Body of pancreas (tissue), 4 donors: ENCODE results near the gene NEDD4L. TPM values are rescaled to one million over a fixed set of nuclear protein-coding genes. Genes with fewer than 3 reads are reported as not detected.
A peak's percentile ranks its signal among the peaks of the same experiment; 100 is the strongest.
"Not testable (repeated sequence)": the region's sequence is repeated elsewhere in the genome, so short reads cannot be mapped to it uniquely, and the experiment has no call there.

Experiments
- ATAC-seq: fragments of 150-250 bp; one replicate; pipeline ENCODE4 v1.9.1; 2016
- DNase-seq, 4 donors: peaks; one replicate each; pipeline ENCODE4 v3.0.0-alpha.2; 2019
- H3K27ac ChIP-seq, 4 donors: fragments of 200-600 bp; sonication (generic); 1 replicate in 3 of 4; 2 replicates in 1 of 4; pipeline versions ENCODE4 v1.5.1 to v1.6.1; 2016 to 2019; ENCODE audit warnings: mild to moderate bottlenecking in 1 of 4, mixed read lengths in 1 of 4, moderate library complexity in 1 of 4
- H3K27me3 ChIP-seq, 2 donors: fragments of 200-600 bp; sonication (generic); one replicate each; pipeline ENCODE4 v1.6.0; 2016; ENCODE audit warnings: mild to moderate bottlenecking in 1 of 2
- H3K36me3 ChIP-seq, 2 donors: fragments of 200-600 bp; sonication (generic); replicated peaks in 1 of 2; 2 replicates each; pipeline ENCODE4 v1.5.1; 2016; ENCODE audit warnings: low read depth in 2 of 2; ENCODE audit not compliant: insufficient read depth in 1 of 2
- H3K4me1 ChIP-seq: fragments of 200-600 bp; sonication (generic); one replicate; pipeline ENCODE4 v1.6.0; 2016
- H3K4me3 ChIP-seq, 2 donors: fragments of 200-600 bp; sonication (generic); 1 replicate in 1 of 2; 2 replicates in 1 of 2; pipeline ENCODE4 v1.5.1; 2016 to 2019
- H3K9me3 ChIP-seq, 3 donors: fragments of 200-600 bp; sonication (generic); 1 replicate in 2 of 3; 2 replicates in 1 of 3; pipeline ENCODE4 v1.5.1; 2016
- CTCF ChIP-seq, 7 experiments: fragments of 450-650 bp in 4 of 7; fragments of 200-600 bp in 3 of 7; sonication (generic) in 3 of 7; IDR thresholded peaks; one replicate each; pipeline ENCODE4 v1.5.1; 2016 to 2019; ENCODE audit warnings: antibody characterized with exemption in 7 of 7
- POLR2A ChIP-seq, 3 donors: fragments of 450-650 bp; IDR thresholded peaks; one replicate each; pipeline ENCODE4 v1.6.1; 2016; ENCODE audit warnings: antibody characterized with exemption in 3 of 3, mild to moderate bottlenecking in 2 of 3
- WGBS, 2 donors: methylation state at CpG; one replicate each; pipeline ENCODE4 v1.1.5; 2017; 5-methylcytosine and 5-hydroxymethylcytosine counted together
- intact Hi-C: fragments of 100-400 bp; cut with DNase I; formaldehyde crosslinking; loops from one replicate; pipeline ENCODE4 v1.15.1; 2023
- total RNA-seq, 2 donors: library from RNA; depleted of rRNA; stranded (reverse); fragments of >200 nt; gene quantifications; one replicate each; pipeline ENCODE4 v1.1.0, GENCODE V29; 2016

Gene NEDD4L
- total RNA-seq, 2 donors from 2014 or later, result 105 to 108 TPM

DNA sequence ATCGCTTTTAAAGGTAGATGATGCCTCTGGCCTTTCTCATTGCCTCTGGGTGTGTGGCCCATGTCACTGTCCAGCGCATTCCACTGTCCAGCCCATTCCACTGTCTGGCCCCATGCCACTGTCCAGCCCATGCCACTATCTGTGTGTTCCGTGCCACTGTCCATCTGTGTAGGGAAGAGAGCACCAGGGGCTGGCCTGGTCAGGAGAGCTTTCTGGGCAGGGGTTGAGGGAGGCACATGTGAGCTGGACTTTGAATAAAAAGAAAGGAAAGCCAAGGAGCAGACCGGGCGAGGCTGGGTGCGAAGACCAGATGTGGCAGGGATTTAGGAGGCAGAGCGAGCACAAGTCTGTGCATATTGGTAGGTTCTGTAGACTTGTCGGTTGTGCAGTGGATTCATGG lies 236.2 kb downstream of the NEDD4L start:
- Histone ChIP-seq H3K4me3 (no peak overlapping the region), H3K27me3 (no peaks in the 10 kb centered on the region), H3K9me3 (no peaks in the 10 kb centered on the region), H3K27ac (peak overlapping the region in 2 of 4 donors; percentile 16 to 19), H3K4me1 (peaks cover 64% of the 10 kb centered on the region), H3K36me3 (no peaks in the 10 kb centered on the region)
- 82 to 87% methylated on average over 7 to 8 of the region's 8 CpGs for WGBS, 2 donors
- ATAC-seq (no peak), DNase-seq (no peak)
- intact Hi-C loops, result no loop called here
- TF ChIP-seq POLR2A (IDR thresholded peaks at IDR 0.05) (no peak), CTCF (IDR thresholded peaks at IDR 0.05) (no peak)

- H3K27ac ChIP-seq, H3K27me3 ChIP-seq, ATAC-seq, intact Hi-C loops, H3K4me3 ChIP-seq, DNase-seq, H3K36me3 ChIP-seq, H3K9me3 ChIP-seq: not testable (repeated sequence)
- 94 to 96% methylated on average over 11 of the region's 11 CpGs for WGBS, 2 donors
- peaks cover 72% of the 10 kb centered on the region for H3K4me1 ChIP-seq
Observed at GRCh38 chr18:58282872-58283271, 238.8 kb downstream of the NEDD4L start.

DNA sequence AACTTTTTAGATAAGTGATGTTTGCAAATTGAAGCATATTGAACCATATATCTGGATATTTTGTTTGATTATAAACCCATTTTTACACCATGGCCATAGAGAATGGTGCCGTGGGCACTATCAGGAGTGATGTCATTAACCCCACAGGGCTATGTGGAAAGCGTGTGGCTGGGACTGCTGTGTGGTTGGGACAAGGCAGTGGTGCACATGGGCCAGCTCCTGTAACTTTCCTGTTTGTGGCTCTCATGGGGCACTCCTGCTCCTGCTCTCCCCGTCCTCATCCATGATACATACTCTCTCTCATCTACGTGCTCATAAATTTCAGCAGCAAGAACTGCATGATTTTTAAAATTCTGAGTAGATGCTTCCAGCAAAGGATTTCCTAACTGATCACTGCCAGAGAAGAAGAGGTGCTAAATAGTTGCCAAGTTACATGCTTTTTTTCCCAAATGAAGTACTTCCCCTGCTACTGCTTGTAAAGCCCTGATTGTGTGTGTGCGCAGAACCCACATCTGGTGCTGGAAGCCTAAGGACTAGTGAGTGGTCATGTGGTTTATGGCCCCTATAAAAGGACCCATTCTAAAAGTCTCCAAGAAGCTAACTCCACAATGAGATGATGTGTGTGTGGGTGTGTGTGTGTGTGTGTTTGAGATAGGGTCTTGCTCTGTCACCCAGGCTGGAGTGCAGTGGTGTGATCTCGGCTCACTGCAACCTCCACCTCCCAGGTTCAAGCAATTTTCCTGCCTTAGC lies 240.8 kb downstream of the NEDD4L start:
- peaks cover 81% of the 10 kb centered on the region for H3K4me1 ChIP-seq
- no peaks in the 10 kb centered on the region for H3K9me3 ChIP-seq
- ATAC-seq (peak; percentile 47), DNase-seq (peak; percentile 42 to 52 (median 45))
- peak overlapping the region; percentile 86 to 97 (median 96) for H3K27ac ChIP-seq
- TF ChIP-seq POLR2A (IDR thresholded peaks at IDR 0.05) (peak in 2 of 3 donors; percentile 29 to 31), CTCF (IDR thresholded peaks at IDR 0.05) (no peak)
- no peak overlapping the region for H3K4me3 ChIP-seq
- WGBS, 2 donors, result 60 to 61% methylated on average over 5 to 6 of the region's 6 CpGs
- no peaks in the 10 kb centered on the region for H3K36me3 ChIP-seq
- intact Hi-C loops, result no loop called here
- no peaks in the 10 kb centered on the region for H3K27me3 ChIP-seq

DNA sequence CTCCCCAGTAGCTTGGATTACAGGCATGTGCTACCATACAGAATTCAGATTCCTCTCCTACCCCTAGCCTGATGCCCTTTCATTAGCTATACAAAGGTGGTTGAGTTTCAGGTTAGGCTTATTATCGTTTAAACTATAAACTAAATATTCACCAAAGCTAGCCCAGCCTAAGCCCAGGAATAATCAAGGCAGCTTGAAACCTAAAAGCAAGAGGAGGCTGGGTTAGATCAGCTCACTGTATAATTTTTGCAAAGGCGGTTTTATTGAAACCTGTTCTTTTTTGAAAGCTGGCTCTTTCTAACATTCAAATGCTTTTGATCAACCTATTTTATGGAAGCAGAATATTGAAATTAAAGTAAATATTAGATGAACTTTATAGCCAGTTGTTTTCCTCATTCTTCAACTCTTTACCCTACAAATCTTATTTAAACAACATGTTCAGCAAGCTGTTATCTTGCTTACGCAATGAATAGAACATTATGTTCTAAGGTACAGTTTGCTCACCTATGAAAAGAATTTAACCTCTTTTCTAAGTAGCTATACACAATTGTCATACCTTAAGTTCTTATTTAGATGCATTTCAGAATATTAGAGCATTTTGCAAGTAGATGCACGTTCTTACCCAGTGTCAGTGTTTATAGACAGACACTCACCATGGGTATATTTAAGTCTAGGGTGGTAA lies 241.6 kb downstream of the NEDD4L start:
- intact Hi-C loops, result no loop called here
- TF ChIP-seq POLR2A (IDR thresholded peaks at IDR 0.05) (peak in 2 of 3 donors; percentile 28 to 38), CTCF (IDR thresholded peaks at IDR 0.05) (no peak)
- Histone ChIP-seq H3K27ac (peak overlapping the region; percentile 86 to 97 (median 96)), H3K36me3 (no peaks in the 10 kb centered on the region), H3K27me3 (no peaks in the 10 kb centered on the region), H3K4me3 (no peak overlapping the region), H3K9me3 (no peaks in the 10 kb centered on the region), H3K4me1 (peaks cover 82% of the 10 kb centered on the region)
- ATAC-seq, result peak; percentile 88
- whole genome bisulfite sequencing, 2 donors, result 23 to 26% methylated on average over 4 of the region's 4 CpGs
- no peak for DNase-seq

DNA sequence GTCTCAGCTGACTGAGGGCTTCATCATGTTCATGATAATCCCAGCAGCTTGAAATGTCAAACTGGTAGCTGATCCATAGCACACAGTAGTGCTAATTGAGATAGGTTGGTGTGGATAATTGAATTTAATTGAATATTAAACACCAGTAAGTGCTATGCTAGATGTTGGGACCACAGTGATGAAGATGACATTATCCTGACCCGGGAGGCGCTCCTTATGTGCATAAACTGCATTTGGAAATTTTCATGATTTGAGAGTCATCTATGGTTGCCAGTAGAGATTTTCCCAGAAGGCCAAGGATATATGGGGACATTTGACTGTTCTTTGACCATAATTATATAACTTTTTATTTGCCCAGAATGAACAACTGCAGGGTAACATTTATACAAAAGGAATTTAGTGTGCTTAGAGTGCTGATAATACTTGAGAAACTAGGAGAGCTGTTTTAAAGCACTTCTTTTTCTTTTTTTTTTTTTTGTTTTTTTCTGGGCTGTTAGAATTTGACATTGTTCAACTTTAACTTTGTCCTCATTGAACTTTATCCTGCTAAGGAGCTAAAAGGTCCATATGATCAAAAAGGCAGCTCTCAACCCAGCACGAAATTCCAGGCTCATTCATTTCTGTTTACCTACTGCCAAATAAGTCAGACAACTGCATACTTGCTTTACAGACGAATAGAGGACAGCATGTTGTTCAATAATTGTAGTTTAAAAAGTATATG lies 242.8 kb downstream of the NEDD4L start:
- 45 to 46% methylated on average over 4 of the region's 4 CpGs for WGBS, 2 donors
- H3K36me3 ChIP-seq, result no peaks in the 10 kb centered on the region
- no peak for DNase-seq
- H3K9me3 ChIP-seq, result no peaks in the 10 kb centered on the region
- H3K27me3 ChIP-seq, result no peaks in the 10 kb centered on the region
- H3K4me1 ChIP-seq, result peaks cover 79% of the 10 kb centered on the region
- intact Hi-C loops, result no loop called here
- ATAC-seq, result peak; percentile 4
- H3K27ac ChIP-seq, result peak overlapping the region; percentile 86 to 97 (median 93)
- H3K4me3 ChIP-seq, result no peak overlapping the region
- TF ChIP-seq CTCF (IDR thresholded peaks at IDR 0.05) (no peak), POLR2A (IDR thresholded peaks at IDR 0.05) (no peak)
